ENCODE data around the gene MARCO. TPM values are rescaled to one million over a fixed set of nuclear protein-coding genes. Genes with fewer than 3 reads are reported as not detected.

MARCO gene
- total and polyA plus RNA-seq, 2 of the 8 experiments (the other 6 are each of a cell fraction or from before 2014, with no cell fraction given): not detected

GRCh38 chr2:119024568-119024967 lies 82.6 kb downstream of the MARCO start:
- H3K4me2 ChIP-seq (ENCODE audit: insufficient read depth in 1 of 2, low read depth in 2 of 2, low read length in 2 of 2): no peak overlapping the region
- POLR2A ChIA-PET (ENCODE audit: partially characterized antibody): no interaction called here
- WGBS, 2 experiments (ENCODE audit: extremely low coverage in 1 of 2, insufficient coverage in 1 of 2, insufficient read length in 1 of 2, insufficient replicate concordance in 2 of 2, low coverage in 1 of 2, low lambda C conversion rate in 2 of 2, missing lambda C conversion rate in 1 of 2): 87% methylated on average over 3 of the region's 3 CpGs; no CpG with 5 or more reads in 1 of the 2 experiments
- no peaks in the 10 kb centered on the region for H3K36me3 ChIP-seq (ENCODE audit: control insufficient read depth in 2 of 4, insufficient read depth in 4 of 4, low read length in 3 of 4)
- no peak overlapping the region for H3K56ac ChIP-seq (replicated peaks; ENCODE audit: insufficient read length, low read depth, low read length)
- CTCF ChIA-PET (ENCODE audit: partially characterized antibody): interaction anchor here (0.7 to 9.1 kb wide), 9 partner anchors 13 to 452 kb away, joined by 3 to 64 read pairs (median 10); no protein-coding TSS in a partner anchor
- no peak overlapping the region for H4K5ac ChIP-seq (ENCODE audit: insufficient read length, low read depth, low read length)
- H3K18ac ChIP-seq (ENCODE audit: extremely low read depth, low read length): no peak overlapping the region
- H4K91ac ChIP-seq (replicated peaks; ENCODE audit: insufficient read length, low read length): no peak overlapping the region
- TF ChIP-seq CTBP2 (IDR thresholded peaks at IDR 0.05; ENCODE audit: borderline replicate concordance, insufficient read depth, insufficient read length, low read length) (no peak), CBX5 (IDR thresholded peaks at IDR 0.05; ENCODE audit: low read depth, low read length) (no peak), YY1 (IDR thresholded peaks at IDR 0.05; ENCODE audit: low read depth, low read length) (no peak), SIRT6 (IDR thresholded peaks at IDR 0.05; ENCODE audit: low read length) (no peak), TAF1 (IDR thresholded peaks at IDR 0.05; ENCODE audit: low read depth, low read length) (no peak), JUND (IDR thresholded peaks at IDR 0.05; ENCODE audit: low read length) (no peak), KDM4A (IDR thresholded peaks at IDR 0.05; ENCODE audit: low read depth, low read length, severe bottlenecking) (no peak), RNF2 (IDR thresholded peaks at IDR 0.05; ENCODE audit: borderline replicate concordance, low read depth, low read length, missing control alignments, poor library complexity, severe bottlenecking) (no peak), MAX (IDR thresholded peaks at IDR 0.05) (no peak), E2F6 (IDR thresholded peaks at IDR 0.05) (no peak), JUN (IDR thresholded peaks at IDR 0.05; ENCODE audit: low read depth, low read length) (no peak), TCF12 (IDR thresholded peaks at IDR 0.05; ENCODE audit: low read depth, low read length) (no peak)
- no peak overlapping the region for H2BK120ac ChIP-seq (replicated peaks; ENCODE audit: low read depth, low read length)
- no peaks in the 10 kb centered on the region for H4K20me1 ChIP-seq (replicated peaks in 1 of 2; ENCODE audit: control insufficient read depth in 1 of 2, insufficient read depth in 2 of 2, low read length in 2 of 2)
- no peak overlapping the region for H3K4ac ChIP-seq (replicated peaks; ENCODE audit: insufficient read length, low read depth, low read length)
- peak in 1 of 2 experiments; percentile 24 for DNase-seq (ENCODE audit: low read depth in 1 of 2, low spot score in 2 of 2)
- no peaks in the 10 kb centered on the region for H3K79me2 ChIP-seq (ENCODE audit: control insufficient read depth in 1 of 2, insufficient read depth in 2 of 2, low read length in 2 of 2)
- H4K8ac ChIP-seq (ENCODE audit: extremely low read depth, insufficient read depth, low read length): no peak overlapping the region
- H2BK20ac ChIP-seq (ENCODE audit: low read length): no peak overlapping the region
- no peak overlapping the region for H3K14ac ChIP-seq (ENCODE audit: insufficient read length)
- H2AFZ ChIP-seq (ENCODE audit: low read length): no peak overlapping the region
- no peak overlapping the region for H2BK15ac ChIP-seq (ENCODE audit: low read length)
- H2AK5ac ChIP-seq (ENCODE audit: low read depth, low read length): no peak overlapping the region
- no peaks in the 10 kb centered on the region for H3K27me3 ChIP-seq (replicated peaks in 1 of 4; ENCODE audit: control insufficient read depth in 3 of 4, extremely low read depth in 1 of 4, insufficient read depth in 3 of 4, low read length in 3 of 4)
- H3K23ac ChIP-seq (ENCODE audit: insufficient read length): no peak overlapping the region
- H3K9me3 ChIP-seq (ENCODE audit: insufficient read depth in 2 of 2, low read depth in 1 of 2, low read length in 1 of 2): peaks cover 5% of the 10 kb centered on the region in 2 experiments; a peak in 2 of 4 replicates
- H2BK5ac ChIP-seq (ENCODE audit: low read depth, low read length): no peak overlapping the region
- H2BK12ac ChIP-seq (ENCODE audit: low read depth, low read length): no peak overlapping the region
- H3K9ac ChIP-seq (replicated peaks in 1 of 4; ENCODE audit: extremely low read depth in 1 of 4, low read depth in 3 of 4, low read length in 3 of 4): no peak overlapping the region
- H3K23me2 ChIP-seq (ENCODE audit: low read depth, low read length): no peaks in the 10 kb centered on the region
- H3K27ac ChIP-seq (ENCODE audit: low read depth, low read length): no peak overlapping the region
- FAIRE-seq: no peak
- H3K4me3 ChIP-seq (ENCODE audit: extremely low read depth in 1 of 4, insufficient read depth in 2 of 4, low read depth in 3 of 4, low read length in 4 of 4): no peak overlapping the region
- H3K79me1 ChIP-seq (ENCODE audit: low read depth, low read length): no peaks in the 10 kb centered on the region
- H3K4me1 ChIP-seq (replicated peaks in 1 of 4; ENCODE audit: control insufficient read depth in 3 of 4, insufficient read depth in 4 of 4, low read length in 3 of 4): no peaks in the 10 kb centered on the region; a peak in 1 of 7 replicates

All from H1 (cell line).